Neural crest cell (in vitro differentiated cells): ENCODE data around the gene FGD4. TPM values are rescaled to one million over a fixed set of nuclear protein-coding genes. Genes with fewer than 3 reads are reported as not detected.
A peak's percentile ranks its signal among the peaks of the same experiment; 100 is the strongest.

ENCODE experiments used
- DNase-seq: peaks from one replicate; pipeline ENCODE4 v3.0.0; 2021; ENCODE audit warnings: low read depth, mixed read lengths, low spot score
- H3K27ac Mint-ChIP-seq: one replicate; pipeline ENCODE4 v1.8.0; 2021; ENCODE audit warnings: mild to moderate bottlenecking, mixed read lengths; ENCODE audit not compliant: unreplicated experiment
- H3K27me3 Mint-ChIP-seq: 2 replicates; pipeline ENCODE4 v1.8.0; 2021; ENCODE audit warnings: low read depth, mild to moderate bottlenecking, mixed read lengths
- H3K36me3 Mint-ChIP-seq: 2 replicates; pipeline ENCODE4 v1.8.0; 2021; ENCODE audit warnings: low read depth, mild to moderate bottlenecking, mixed read lengths
- H3K4me1 Mint-ChIP-seq: 2 replicates; pipeline ENCODE4 v1.8.0; 2021; ENCODE audit warnings: mixed read lengths
- H3K4me3 Mint-ChIP-seq: one replicate; pipeline ENCODE4 v1.8.0; 2021; ENCODE audit warnings: mild to moderate bottlenecking, mixed read lengths
- H3K9me3 Mint-ChIP-seq: 2 replicates; pipeline ENCODE4 v1.8.0; 2021; ENCODE audit warnings: mixed read lengths
- total RNA-seq: library from RNA; stranded (reverse); gene quantifications from 2 replicates; pipeline ENCODE4 v1.2.1, GENCODE V29; 2021
- TF ChIP-seq, protein P1 (sequence below): fragments of 200-600 bp; sonication (generic); conservative IDR thresholded peaks from 2 replicates; pipeline ENCODE4 v1.5.0; 2021; ENCODE audit warnings: antibody characterized with exemption, mild to moderate bottlenecking

Gene FGD4
- total RNA-seq, 1 donor from 2014 or later, result 35.8 TPM

DNA sequence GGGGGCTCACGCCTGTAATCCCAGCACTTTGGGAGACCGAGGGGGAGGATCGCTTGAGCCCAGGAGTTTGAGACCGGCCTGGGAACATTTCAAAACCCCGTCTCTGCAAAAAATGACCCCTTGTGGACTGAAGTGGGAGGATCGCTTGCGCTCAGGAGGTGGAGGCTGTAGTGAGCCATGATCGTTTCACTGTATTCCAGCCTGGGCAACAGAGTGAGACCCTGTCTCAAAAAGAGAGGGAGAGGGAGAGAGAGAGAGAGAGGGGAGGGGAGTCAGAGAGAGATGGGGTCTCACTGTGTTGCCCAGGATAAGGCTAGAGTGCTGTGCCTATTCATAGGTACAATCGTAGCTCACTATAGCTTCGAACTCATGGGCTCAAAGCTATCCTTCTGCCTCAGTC, 2.8 kb downstream of the FGD4 start:
- Mint-ChIP-seq H3K36me3 (no peaks in the 10 kb centered on the region), H3K9me3 (no peaks in the 10 kb centered on the region), H3K4me1 (peaks cover 14% of the 10 kb centered on the region), H3K27ac (no peak overlapping the region), H3K27me3 (peaks cover 60% of the 10 kb centered on the region), H3K4me3 (no peak overlapping the region)
- DNase-seq, result no peak
- TF ChIP-seq, protein P1, sequence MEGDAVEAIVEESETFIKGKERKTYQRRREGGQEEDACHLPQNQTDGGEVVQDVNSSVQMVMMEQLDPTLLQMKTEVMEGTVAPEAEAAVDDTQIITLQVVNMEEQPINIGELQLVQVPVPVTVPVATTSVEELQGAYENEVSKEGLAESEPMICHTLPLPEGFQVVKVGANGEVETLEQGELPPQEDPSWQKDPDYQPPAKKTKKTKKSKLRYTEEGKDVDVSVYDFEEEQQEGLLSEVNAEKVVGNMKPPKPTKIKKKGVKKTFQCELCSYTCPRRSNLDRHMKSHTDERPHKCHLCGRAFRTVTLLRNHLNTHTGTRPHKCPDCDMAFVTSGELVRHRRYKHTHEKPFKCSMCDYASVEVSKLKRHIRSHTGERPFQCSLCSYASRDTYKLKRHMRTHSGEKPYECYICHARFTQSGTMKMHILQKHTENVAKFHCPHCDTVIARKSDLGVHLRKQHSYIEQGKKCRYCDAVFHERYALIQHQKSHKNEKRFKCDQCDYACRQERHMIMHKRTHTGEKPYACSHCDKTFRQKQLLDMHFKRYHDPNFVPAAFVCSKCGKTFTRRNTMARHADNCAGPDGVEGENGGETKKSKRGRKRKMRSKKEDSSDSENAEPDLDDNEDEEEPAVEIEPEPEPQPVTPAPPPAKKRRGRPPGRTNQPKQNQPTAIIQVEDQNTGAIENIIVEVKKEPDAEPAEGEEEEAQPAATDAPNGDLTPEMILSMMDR, result peak; percentile 31

DNA sequence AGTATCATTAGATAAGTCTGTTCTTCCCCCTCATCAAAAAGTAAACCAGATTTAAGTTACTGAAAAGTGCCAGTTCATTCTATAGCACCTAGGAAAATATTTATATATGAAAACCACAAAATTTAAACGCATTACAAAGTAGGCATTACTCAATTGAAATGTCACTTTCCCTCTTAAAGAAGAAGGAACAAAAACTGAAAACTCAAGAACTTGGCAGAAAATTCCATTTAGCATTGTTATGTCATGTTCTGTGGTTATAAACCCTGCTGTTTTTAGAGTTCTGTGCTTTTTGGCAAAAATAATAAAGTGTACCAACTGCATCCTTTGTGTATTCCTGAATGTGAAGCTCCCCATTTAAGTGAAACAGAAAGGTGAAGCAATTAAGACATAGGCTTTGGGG, 3.6 kb downstream of the FGD4 start:
- Mint-ChIP-seq H3K4me3 (peak overlapping the region; percentile 60), H3K4me1 (peaks cover 14% of the 10 kb centered on the region), H3K27me3 (peaks cover 56% of the 10 kb centered on the region), H3K36me3 (no peaks in the 10 kb centered on the region), H3K9me3 (no peaks in the 10 kb centered on the region), H3K27ac (no peak overlapping the region)
- TF ChIP-seq, protein P1, result no peak
- DNase-seq, result no peak

DNA sequence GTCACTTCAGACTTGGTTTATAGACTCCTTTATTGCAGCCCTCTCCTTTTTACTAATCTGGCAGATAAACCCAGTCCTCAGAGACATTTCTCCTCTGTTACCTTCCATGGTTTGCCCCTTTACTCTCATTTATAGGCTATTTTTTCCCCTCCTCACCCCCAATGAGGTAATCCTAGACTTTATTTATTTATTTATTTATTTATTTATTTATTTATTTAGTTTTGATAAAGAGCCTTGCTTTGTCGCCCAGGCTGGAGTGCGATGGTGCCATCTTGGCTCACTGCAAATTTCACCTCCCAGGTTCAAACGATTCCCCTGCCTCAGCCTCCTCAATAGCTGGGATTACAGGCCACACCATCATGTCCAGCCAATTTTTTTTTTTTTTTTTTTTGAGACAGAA, 8.4 kb downstream of the FGD4 start:
- Mint-ChIP-seq H3K36me3 (no peaks in the 10 kb centered on the region), H3K27ac (no peak overlapping the region), H3K9me3 (no peaks in the 10 kb centered on the region)

DNA sequence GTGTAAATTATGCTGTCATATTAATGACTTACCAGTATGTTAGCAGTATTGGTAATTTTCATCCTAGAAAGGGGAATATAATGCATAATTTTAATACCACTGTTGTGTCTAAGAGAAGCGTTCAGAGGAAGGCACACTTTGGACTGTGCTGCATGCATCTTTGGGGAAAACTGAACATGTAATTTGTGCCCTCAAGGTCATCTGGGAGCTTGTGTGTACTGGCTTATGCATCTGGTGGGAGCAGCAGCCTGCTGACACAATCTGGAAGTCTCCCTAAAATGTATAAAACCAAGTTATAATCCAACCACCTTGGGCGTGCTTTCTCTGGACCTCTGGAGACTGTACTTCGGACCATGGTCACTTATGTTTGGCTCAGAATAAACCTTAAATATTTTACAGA, 14.1 kb downstream of the FGD4 start:
- Mint-ChIP-seq H3K4me3 (no peak overlapping the region), H3K9me3 (no peaks in the 10 kb centered on the region), H3K4me1 (no peaks in the 10 kb centered on the region), H3K36me3 (no peaks in the 10 kb centered on the region), H3K27me3 (no peaks in the 10 kb centered on the region), H3K27ac (no peak overlapping the region)
- no peak for DNase-seq
- TF ChIP-seq, protein P1, result no peak

More for the DNA sequence above, 8.4 kb downstream of the FGD4 start:
- TF ChIP-seq, protein P1, result no peak
- no peak for DNase-seq
- H3K27me3 Mint-ChIP-seq, result peaks cover 14% of the 10 kb centered on the region
- no peaks in the 10 kb centered on the region for H3K4me1 Mint-ChIP-seq
- no peak overlapping the region for H3K4me3 Mint-ChIP-seq

DNA sequence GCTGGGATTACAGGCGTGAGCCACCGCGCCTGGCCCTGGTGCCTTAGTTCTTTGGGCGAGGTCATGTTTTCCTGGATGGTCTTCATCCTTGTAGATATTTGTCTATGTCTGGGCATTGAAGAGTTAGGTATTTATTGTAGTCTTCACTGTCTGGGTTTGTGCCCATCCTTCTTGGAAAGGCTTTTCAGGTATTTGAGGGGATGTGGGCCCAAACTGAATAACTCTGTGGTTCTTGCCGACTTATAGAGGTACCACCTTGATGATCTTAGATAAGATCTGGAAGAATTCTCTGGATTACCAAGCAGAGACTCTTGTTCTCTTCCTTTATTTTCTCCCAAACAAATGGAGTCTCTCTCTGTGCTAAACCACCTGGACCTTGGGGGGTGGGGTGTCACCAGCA, 18.9 kb downstream of the FGD4 start:
- peaks cover 5% of the 10 kb centered on the region for H3K4me1 Mint-ChIP-seq
- no peak overlapping the region for H3K4me3 Mint-ChIP-seq
- H3K36me3 Mint-ChIP-seq, result no peaks in the 10 kb centered on the region
- no peaks in the 10 kb centered on the region for H3K27me3 Mint-ChIP-seq
- no peak for DNase-seq
- no peak overlapping the region for H3K27ac Mint-ChIP-seq
- no peaks in the 10 kb centered on the region for H3K9me3 Mint-ChIP-seq
- TF ChIP-seq, protein P1, result no peak
